Measurements from ENCODE around the gene PPY.

DNA sequence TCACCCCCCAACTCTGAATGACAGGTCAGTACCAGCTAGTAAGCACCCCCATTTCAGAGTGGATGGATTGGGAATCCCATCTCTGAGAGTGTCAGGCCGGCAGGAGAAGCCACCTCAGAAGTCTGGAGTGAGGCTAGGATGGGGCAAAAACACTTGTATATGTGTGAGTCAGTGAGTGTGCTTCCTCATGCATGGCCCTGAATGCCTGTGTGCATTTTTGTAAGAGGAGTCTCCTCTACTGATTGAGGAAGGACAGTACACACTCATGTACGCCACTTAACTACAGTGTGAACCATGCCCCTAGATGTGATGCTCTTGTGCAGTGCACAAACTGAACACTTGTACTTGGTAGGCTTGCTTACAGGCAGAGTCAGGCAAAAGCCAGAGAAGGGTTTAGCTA lies 39.9 kb upstream of the PPY start:
- TF ChIP-seq POLR2A (IDR thresholded peaks at IDR 0.05; ENCODE audit: low read length) (no peak), GATA1 (IDR thresholded peaks at IDR 0.05; ENCODE audit: low read depth, low read length) (no peak)

Measured in erythroblast (primary cell).